NCI-H345 (cell line): ENCODE results near the gene DOCK3.
"Not testable (repeated sequence)": the region's sequence is repeated elsewhere in the genome, so short reads cannot be mapped to it uniquely, and the experiment has no call there.

Experiments used
- DNase-seq: peaks from one replicate; lab custom pipeline; 2025; lab: John Stamatoyannopoulos, UW

Gene DOCK3

DNA sequence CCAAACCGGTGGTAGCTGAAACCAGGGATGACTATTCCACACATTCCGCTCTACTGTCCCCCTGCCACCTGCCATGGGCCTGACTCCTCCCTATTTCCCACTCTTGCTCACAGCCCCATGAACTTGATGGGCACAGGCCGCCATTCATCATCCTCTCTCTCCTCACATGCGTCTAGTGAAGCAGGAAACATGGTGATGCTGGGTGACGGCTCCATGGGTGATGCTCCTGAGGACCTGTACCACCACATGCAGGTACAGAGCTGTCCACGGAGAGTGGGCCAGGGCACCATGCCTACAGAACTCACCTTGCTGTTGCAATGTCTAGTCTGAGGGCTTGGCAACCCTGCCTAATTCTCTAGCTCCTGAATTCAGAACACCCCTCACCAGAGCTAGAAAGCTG is 687.0 kb downstream of the DOCK3 start:
- DNase-seq: no peak

DNA sequence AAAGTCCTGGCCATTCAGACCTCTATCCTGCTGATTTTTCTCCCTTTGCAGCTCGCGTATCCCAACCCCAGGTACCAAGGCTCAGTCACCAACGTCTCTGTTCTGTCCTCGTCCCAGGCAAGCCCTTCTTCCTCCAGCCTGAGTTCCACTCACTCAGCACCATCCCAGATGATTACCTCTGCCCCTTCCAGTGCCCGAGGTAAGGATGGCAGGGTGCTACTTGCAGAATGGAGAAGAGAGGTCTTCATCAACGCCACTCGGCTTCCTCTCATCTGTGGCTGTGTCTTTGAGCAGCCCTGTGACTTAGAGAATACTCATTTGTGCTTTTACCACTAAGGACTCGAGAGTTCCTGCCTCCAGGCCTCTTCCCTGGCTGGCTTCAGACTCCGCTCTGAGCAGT is 687.7 kb downstream of the DOCK3 start:
- DNase-seq: no peak

DNA sequence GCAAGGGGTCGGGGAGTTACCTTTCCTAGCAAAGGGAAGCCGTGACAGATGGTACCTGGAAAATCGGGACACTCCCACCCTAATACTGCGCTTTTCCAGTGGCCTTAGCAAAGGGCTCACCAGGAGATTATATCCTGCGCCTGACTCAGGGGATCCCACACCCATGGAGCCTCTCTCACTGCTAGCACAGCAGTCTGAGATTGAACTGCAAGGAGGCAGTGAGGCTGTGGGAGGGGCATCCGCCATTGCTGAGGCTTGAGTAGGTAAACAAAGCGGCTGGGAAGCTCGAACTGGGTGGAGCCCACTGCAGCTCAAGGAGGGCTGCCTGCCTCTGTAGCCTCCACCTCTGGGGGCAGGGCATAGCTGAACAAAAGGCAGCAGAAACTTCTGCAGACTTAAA is 693.5 kb downstream of the DOCK3 start:
- not testable (repeated sequence) for DNase-seq

DNA sequence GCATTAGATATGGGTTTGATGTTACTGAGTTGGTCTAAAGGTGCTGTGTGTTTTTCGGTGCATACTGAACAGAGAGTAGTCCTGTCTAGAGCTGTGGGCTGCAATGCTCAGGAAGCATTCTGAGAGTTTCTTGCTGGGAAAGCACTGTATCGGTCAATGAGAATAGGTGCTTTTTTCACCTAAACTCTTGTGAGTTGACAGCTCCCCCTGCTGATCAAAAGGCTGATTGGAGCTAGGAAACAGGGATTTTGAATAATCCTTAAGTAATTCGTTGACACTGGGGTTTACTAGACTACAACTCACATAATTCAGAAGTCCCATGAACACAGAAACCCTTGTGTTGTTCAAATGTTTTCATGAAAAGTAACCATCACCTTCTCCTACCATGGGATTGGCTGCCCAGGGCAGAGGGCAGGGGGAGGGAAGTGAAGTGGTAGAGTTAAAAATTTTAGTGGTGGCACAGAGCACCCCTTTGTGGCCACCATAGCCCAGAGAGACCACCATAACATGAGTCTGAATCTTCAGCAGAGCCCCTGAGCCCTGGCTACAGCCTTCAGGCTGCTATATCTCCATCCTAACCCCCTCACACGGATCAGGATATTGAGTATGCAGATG is 697.3 kb downstream of the DOCK3 start:
- peak; percentile 42 for DNase-seq

DNA sequence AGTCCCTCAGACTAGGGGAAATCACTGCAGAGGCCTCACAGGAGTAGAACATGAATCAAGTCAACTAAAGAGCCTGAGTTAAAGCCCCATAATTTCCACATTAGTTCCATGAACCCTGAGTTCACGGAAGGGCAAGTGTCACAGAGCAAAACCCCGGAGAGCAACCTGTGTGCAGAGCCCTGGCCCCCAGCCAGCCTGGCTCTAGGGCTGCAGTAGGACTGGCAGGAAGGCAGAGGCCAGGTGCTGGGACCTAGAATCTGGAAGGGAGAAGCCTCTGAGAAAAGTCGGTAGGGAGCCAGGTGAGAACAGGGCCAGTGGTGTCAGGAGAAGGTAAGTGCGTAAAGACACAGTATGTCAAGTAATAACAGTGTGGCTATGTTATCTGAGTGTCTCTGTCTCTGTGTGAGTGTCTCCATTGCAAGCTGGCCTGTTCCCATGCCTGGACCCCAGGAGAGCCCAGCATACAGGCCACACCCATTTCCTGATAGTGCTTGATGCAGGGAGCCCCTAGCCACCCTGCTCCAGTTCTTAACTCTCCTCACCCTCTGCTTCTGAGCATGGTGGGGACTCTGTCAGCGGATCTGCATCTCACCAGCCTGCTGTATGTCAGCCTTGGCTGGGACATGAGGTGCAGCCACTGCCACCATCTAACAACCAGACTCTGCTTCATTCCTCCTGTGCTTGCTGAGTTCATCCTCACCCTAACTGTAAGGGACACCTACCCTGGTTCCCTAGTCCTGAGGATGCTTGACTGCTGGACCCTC is 699.1 kb downstream of the DOCK3 start:
- no peak for DNase-seq

DNA sequence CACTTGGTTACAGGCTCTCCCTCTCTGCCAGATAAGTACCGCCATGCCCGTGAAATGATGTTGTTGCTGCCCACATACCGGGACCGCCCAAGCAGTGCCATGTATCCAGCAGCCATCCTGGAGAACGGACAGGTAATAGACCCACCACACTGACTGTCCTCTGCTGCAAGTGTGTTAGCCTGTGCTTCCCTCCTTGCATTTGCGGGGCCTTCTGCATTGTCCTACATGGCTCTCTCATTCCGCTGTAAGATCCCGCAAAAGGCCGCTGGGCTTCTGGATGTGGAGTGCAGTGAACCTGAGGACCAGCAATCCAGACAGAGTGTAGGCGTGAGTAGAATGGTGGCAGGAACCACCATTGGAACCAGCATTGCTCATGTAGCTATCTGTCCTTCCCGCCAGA is 699.7 kb downstream of the DOCK3 start:
- no peak for DNase-seq

DNA sequence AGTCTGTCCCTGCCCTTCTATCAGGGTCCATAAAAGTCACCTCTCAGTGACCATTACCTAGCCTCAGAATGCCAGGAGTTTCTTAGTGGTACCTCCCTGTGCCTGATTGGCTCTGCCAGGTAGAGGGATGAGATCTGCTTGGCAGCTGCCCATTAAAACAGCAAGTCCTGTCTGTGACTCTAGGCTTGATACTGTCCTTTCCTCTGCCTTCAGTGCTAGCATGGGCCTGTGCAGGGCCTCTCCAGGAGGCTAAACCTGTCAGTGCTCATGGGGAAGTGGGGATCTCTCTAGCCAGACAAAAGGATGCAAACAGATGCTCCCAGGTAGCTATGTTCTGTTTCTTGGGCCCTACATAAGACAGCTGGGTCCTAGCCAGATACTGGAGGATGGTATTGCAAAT is 700.4 kb downstream of the DOCK3 start:
- no peak for DNase-seq

DNA sequence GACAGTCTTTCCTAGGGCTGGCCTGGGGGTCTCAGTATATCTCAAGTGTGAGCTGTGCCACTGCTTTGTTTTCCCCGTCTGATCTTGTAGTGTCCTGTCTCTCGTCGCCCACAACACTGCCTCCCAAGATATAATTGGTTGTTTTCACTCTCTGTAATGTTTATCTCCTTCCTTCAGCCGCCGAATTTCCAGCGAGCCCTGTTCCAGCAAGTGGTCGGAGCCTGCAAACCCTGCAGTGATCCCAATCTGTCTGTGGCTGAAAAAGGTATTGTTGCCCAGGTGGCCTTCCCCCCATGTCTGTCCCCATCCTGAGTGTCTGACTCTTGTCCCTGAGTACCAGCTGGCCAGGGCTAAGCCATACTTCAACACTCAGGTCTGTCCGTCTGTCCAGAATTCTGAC is 700.8 kb downstream of the DOCK3 start:
- DNase-seq: no peak

DNA sequence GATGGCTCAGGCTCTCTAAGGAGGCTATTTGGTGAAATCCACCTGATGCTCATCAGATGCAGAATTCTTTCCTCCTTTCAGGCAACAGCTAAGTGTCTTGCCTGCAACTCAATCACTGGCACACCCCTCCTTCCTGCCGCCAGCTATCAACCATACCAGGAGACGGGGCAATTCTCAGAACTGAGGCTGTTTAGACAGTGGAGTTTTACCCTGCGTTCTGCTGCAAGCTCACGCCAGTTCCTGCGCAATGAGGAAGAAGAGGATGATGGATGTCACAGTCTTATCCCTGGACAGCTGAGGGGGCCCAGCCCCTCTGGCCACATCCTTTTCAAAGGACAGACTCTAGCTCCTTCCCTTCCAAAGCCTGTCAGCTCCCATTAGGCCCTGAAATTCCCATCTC is 703.3 kb downstream of the DOCK3 start:
- no peak for DNase-seq

DNA sequence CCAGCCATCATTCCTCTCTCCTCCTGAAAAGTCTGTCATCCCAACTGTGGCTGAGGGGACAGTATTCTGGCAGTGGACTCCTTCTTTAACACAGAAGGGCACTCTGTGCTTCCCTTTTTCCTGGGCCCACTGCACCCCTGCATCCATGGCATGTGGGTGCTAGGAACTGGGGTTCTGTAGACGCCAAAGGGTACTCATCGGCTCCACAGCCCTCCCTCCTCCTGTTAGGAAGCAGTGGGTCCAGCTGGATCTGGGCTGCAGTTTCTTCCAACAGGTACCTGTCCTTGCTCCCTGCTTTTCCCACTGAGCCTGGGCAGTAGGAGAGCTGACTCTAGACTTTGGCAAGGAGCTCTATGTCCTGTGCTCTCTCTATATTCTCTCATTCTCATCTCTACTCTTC is 704.0 kb downstream of the DOCK3 start:
- DNase-seq: no peak

DNA sequence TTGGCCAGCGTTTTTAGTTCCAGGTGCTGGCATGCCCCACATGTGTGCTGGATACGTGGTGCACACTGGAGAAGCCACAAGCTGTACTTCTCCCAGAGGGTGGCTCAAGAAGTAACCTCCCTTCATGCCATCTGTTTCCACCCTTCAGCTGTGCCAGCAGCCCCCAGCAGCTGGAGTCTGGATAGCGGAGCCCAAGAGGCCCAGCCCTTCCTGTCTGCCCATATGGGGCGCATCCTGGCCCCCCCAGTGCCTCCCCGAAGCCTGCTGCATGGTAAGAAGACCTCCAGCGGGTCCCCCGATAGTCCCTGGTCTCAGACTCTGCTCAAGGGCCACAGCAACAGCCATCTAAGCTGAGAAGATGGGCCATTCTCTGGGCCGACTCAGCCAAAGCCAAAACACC is 704.6 kb downstream of the DOCK3 start:
- DNase-seq: no peak

DNA sequence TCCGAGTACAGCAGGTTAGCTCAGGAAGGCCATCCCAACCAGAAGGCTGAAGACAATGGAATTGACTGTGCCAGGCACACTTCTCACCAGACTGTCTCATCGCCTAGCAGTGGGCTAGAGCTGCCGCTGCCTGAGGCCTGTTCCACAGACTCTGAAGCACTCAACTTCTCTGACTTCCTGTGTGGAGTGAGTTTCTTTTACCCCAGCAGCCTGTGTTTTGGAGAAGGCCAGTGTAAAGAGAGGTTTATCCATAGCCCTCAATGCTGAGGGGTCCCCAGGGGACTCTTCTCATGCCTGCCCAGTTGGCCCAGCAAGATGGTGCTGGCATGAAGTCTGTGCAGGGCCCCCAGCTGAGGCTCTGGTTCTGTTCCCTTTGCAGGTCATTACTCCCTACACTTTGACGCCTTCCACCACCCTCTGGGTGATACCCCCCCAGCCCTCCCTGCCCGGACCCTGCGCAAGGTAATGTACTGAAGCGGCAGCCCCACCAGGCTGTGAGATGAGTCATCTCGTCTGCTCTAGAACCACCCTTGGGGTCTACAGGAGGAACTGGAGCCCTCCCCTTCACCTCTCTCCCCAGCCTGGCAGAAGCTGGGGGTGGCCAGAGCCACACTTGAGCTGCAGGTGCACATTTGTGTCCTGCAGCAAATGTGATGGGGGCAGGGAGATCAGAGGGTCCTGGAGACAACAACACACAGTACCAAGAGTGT is 705.2 kb downstream of the DOCK3 start:
- no peak for DNase-seq

DNA sequence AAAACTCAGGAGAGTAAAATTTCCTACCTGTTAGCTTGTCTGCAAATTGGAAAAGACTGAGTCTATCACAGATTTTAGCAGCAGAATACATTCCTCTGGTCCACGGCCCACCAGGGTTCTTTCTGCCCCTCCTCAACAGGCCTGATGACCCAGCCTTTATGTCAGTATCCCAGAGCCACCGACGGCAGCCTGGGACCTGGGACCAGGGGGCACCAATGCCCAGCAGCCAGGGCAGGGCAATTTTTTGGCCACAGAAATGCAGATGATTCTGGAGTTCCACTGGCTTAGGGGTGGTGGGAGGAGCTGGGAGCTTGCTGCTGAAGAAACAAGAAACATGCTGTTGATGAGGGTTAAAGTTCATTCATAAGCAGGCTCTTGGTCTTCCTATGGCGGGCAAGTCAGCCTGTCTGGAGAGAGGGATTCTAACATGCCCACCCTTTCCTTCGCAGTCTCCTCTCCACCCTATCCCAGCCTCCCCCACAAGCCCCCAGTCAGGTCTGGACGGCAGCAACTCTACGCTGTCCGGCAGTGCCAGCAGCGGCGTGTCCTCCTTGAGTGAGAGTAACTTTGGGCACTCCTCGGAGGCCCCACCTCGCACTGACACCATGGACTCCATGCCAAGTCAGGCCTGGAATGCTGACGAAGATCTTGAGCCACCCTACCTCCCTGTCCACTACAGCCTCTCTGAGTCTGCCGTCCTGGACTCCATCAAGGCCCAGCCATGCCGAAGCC is 706.0 kb downstream of the DOCK3 start:
- DNase-seq: no peak

DNA sequence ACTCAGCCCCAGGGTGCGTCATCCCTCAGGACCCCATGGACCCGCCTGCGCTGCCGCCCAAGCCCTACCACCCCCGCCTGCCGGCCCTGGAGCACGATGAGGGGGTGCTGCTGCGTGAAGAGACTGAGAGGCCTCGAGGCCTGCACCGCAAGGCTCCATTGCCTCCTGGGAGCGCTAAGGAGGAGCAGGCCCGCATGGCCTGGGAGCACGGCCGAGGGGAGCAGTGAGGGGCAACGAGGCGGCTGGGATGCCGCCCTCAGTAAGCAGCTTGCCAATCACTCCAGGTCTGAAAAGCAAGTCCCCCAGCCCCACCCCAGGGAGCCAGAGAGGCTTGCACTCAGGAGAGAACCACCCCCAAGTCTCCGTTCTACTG is 706.6 kb downstream of the DOCK3 start:
- DNase-seq: no peak

DNA sequence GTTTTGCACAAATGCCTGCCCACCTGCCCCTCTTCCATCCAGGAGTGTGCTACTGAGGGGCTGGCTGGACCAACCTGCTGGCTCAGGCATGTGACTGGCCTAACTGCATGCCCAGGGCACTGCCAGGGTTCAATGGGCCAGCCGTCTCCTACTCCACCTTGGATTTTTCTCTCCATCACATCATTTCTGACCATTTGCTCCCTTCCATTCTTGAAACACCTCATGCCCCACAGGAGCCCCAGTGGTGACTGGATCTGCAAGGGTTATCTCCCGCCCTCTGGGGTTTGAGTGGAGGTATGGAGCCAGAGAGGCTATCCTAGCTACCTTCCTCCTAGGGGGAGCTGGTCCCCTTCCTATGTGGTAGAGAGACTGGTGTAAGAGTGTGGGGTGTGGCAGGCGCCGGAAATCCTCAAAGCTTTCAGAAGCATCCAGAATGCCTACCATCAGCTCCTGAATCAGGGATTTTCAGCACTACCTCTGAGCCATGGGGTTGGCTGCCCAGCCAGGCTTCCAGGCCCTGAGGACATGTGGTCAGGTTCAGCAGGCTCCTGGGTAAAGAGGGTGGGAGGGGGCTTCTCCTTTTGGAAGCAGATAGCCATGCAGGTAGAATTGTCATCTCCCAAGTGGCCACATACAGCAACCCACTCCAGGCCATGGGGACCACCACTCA is 707.5 kb downstream of the DOCK3 start:
- no peak for DNase-seq

DNA sequence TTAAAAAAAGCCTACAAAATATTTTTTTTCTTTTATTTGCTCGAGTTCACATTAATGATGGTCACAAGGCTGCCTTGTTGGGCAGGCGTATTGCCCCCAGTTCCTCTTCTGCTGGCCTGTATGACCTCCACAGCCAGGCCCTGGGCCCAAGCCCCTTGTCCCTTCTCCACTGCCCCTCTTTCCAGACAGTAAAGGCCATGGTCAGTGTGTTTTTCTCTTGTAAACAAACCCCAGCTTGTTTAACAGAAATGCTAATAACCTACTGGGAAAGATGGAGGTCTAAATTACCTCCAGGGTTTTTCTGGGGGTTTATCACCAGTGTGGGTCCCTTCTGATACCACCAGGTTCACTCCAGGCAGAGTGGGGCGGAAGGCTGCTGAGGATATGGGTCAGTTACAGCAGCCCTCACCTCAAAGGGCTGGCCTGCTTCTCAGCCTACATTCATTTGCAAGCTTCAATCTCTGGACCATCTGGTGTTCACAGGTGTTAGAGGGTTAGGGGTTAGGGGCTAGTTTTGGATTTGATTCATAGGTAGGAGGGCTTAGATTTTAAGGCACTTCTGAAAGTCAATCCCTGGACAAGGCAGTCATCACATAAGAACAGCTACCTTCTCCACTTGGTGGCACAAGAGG is 708.3 kb downstream of the DOCK3 start:
- DNase-seq: no peak

DNA sequence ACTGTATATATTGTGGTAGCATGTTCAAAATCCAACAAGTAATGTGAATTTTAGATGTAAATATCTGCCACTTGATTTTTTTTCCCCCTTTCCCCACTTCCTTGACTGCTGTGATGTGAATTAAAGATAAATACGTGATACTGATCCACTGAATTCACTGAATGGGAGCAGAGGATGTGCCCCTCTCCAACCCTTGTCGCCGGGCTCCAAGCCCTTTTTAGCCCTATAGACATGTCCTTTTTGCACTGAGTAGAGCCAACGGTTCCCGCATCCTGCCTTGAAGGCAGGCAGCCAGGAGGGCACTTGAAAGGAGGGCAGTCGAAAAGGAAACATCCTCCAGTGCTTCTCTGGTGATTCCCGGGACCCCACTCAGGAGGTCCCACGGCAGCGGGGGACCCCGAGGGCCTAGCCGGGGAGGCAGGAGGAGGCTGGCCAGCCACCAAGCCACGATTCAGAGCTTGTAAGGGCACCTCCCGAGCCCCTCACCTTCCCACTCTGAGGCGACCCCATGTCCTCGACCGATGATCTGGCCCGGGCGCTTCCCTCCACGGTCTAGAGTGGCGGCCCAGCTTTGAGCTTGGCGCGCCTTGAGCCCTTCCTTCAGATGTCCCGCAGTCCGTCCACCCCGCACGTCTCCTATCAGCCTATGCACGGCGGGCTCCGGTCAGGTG is 709.5 kb downstream of the DOCK3 start:
- no peak for DNase-seq

DNA sequence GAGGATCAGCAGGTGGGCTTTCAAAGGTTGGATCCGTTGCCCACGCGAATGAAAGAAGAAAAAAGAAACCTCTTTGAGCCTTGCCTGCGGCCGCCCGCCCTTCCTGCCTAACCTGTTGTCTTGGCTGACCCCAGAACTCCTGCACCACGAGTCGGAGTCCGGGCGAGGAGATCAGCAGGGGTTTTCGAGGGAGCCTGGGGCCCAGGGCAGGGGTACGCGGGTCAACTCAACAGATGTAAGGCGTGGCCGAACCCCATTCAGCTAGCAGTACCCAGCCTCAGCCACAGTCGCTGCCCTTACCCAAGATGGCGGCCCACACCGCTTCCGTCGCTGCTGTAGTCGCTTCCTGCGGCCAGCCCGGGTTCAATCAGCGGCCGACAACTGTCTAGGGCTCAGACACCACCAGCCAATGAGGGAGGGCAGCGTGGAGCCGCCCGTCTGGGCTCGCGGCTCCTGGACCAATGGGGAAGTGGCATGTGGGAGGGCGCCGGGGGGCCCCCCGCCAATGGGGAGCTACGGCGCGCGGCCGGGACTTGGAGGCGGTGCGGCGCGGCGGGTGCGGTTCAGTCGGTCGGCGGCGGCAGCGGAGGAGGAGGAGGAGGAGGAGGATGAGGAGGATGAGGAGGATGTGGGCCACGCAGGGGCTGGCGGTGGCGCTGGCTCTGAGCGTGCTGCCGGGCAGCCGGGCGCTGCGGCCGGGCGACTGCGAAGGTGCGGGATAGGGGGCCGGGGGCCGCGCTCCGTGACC is 710.2 kb downstream of the DOCK3 start, which contains the start of gene MANF:
TSS of gene MANF (plus strand) at position 566 of the 748 bp plus-strand sequence. CDS start at position 618, 52 bp downstream.
- DNase-seq: peak; percentile 95

DNA sequence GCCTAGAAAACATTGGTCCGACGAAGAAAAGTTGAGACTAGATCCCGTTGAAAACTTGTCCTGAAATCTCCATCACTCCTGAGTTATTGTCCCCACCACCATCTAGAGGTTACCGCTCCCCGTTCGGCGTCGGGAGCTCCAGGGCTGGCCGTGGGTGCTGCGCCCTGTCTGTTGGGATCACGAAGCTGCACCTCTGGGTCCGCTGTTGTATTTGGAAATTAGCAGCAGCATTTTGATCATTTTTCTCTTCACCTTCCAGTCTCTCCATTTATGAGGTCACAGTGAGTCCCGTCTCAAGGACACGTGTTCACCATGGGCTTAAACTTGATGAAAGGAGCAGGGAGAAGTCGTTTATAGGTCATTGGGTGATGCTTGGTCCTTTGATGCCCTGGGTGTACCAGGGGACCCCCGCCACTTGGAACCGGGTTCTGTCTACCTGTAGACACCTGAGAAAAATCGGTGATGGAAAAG is 710.9 kb downstream of the DOCK3 start:
- DNase-seq: no peak
